Thoracic aorta (tissue), 2 donors: ENCODE measurements around the gene VWA5B1. TPM values are rescaled to one million over a fixed set of nuclear protein-coding genes. Genes with fewer than 3 reads are reported as not detected.

ENCODE experiments used
- ATAC-seq: fragments of 150-250 bp; one replicate; pipeline ENCODE4 v1.8.0; 2017; ENCODE audit warnings: low read depth; ENCODE audit not compliant: insufficient number of reproducible peaks, low FRiP score
- DNase-seq: peaks from one replicate; pipeline ENCODE4 v3.0.0-alpha.2; 2020; ENCODE audit warnings: low spot score
- H3K27ac ChIP-seq, 2 donors: fragments of 200-600 bp; sonication (generic); 1 replicate in 1 of 2; 2 replicates in 1 of 2; pipeline ENCODE4 v1.5.1; 2016; ENCODE audit warnings: mild to moderate bottlenecking in 2 of 2, moderate library complexity in 2 of 2
- H3K27me3 ChIP-seq: fragments of 200-600 bp; sonication (generic); replicated peaks from 2 replicates; pipeline ENCODE4 v1.6.0; 2016; ENCODE audit warnings: mild to moderate bottlenecking; ENCODE audit not compliant: insufficient read depth
- H3K36me3 ChIP-seq: fragments of 200-600 bp; sonication (generic); one replicate; pipeline ENCODE4 v1.5.1; 2016
- H3K4me1 ChIP-seq, 2 donors: fragments of 200-600 bp; sonication (generic); 1 replicate in 1 of 2; 2 replicates in 1 of 2; pipeline versions ENCODE4 v1.5.1 to v1.6.0; 2016; ENCODE audit warnings: low read depth in 2 of 2, mild to moderate bottlenecking in 1 of 2; ENCODE audit not compliant: control insufficient read depth in 1 of 2
- H3K4me3 ChIP-seq: fragments of 200-600 bp; sonication (generic); 2 replicates; pipeline ENCODE4 v1.5.1; 2016; ENCODE audit warnings: mild to moderate bottlenecking
- H3K9me3 ChIP-seq: fragments of 200-600 bp; sonication (generic); 2 replicates; pipeline ENCODE4 v1.5.1; 2016
- CTCF ChIP-seq: fragments of 200-600 bp; sonication (generic); IDR thresholded peaks from one replicate; pipeline ENCODE4 v1.5.1; 2019; ENCODE audit warnings: antibody characterized with exemption
- total RNA-seq, 2 donors: library from RNA; depleted of rRNA; stranded (reverse); fragments of >200 nt; gene quantifications; one replicate each; pipeline versions ENCODE4 v1.1.0 to v1.2.3, GENCODE V29; 2016

VWA5B1 gene
- total RNA-seq, 2 donors from 2014 or later = not detected

DNA sequence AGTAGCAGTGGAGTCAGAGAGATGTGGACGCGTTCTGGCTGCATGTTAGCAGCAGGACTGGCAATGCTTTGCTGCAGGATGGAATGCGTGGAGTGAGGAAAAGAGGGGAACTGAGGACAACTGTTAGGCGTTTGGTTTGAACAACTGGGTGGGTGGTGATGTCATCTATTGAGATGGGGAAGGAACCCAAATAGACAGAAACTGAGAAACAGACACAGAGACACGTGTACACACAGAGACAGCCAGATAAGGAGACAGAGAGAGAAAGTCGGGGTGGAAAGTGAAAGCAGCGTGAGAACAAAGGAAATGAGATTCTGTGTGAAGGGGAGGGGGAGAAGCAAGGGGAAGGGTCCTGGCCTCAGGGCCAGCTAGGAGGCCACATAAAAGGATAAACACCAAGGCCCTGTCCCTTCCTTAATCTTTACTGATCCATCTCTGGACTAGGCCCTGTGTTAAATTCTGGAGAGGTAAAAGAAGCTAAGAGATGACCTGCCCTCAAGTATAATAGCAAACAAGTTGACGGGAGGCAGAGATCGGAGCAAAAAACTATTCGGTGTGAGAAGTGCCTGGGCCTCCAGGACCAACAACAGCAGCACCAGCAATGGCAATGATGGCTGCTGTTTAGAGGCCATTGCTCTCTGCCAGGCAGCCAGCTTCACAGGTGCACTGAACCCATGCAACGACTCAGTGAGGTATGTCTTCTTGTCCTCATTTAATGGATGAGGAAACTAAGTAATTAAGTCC lies 31.6 kb downstream of the VWA5B1 start:
- Histone ChIP-seq H3K36me3 (no peaks in the 10 kb centered on the region), H3K27me3 (no peaks in the 10 kb centered on the region), H3K9me3 (no peaks in the 10 kb centered on the region), H3K4me3 (no peak overlapping the region), H3K4me1 (peaks cover 0 to 16% of the 10 kb centered on the region in 2 donors), H3K27ac (no peak overlapping the region)
- no peak for ATAC-seq
- no peak for DNase-seq
- no peak for TF ChIP-seq CTCF

DNA sequence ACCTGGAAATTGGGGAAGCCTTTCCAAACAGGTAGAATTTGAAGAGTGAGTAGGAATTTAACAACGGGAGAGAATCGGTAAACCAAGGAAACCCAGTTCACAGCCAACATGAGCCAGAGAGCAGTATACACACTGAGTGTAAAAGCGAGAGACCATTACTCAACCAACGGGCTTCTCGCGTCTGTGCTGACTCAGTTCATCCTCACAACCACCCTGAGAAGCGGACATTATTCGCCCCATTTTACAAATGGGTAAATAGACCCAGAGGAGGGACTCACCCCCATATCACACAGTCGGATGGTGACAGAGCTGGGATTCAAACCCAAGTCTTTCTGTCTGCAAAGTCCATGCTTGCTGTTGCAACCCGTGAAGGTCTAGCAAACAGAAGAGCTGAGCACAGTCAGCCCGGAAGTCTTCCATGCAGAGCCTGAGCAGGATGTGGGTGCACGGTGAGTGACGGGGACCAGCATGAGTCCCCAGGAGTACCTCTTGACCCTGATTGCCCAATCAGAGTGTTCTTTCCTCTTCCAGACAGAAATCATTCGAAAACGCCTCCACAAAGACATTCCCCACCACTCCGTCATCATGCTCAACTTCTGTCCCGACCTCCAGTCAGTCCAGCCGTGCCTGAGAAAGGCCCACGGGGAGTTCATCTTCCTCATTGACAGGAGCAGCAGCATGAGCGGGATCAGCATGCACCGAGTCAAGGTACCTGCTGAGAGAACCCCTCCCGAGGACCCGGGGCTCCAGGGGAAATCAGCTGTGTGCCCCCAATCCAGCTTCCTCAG lies 32.3 kb downstream of the VWA5B1 start:
- H3K4me3 ChIP-seq = no peak overlapping the region
- no peaks in the 10 kb centered on the region for H3K27me3 ChIP-seq
- no peak for ATAC-seq
- H3K9me3 ChIP-seq = no peaks in the 10 kb centered on the region
- no peak for DNase-seq
- peaks cover 0 to 16% of the 10 kb centered on the region in 2 donors for H3K4me1 ChIP-seq
- no peak for TF ChIP-seq CTCF
- H3K36me3 ChIP-seq = no peaks in the 10 kb centered on the region
- no peak overlapping the region for H3K27ac ChIP-seq

DNA sequence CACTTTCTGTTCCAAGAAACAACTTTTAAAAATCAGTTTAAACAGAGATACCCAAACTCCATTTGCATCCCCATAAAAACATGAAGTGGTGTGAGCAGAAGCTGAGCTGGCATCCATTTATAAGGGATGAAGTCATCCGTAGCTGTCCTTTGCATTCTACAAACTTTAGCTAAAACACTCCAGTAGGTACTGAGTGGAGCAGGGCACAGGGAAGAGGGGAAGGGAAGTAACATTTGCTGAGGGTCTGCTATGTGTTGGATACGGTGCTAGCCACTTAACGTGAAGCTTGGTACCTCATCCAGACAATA lies 32.9 kb downstream of the VWA5B1 start:
- no peaks in the 10 kb centered on the region for H3K27me3 ChIP-seq
- TF ChIP-seq CTCF = no peak
- no peaks in the 10 kb centered on the region for H3K36me3 ChIP-seq
- H3K4me1 ChIP-seq = peaks cover 0 to 16% of the 10 kb centered on the region in 2 donors
- DNase-seq (no peak), ATAC-seq (no peak)
- no peak overlapping the region for H3K4me3 ChIP-seq
- no peaks in the 10 kb centered on the region for H3K9me3 ChIP-seq
- no peak overlapping the region for H3K27ac ChIP-seq

DNA sequence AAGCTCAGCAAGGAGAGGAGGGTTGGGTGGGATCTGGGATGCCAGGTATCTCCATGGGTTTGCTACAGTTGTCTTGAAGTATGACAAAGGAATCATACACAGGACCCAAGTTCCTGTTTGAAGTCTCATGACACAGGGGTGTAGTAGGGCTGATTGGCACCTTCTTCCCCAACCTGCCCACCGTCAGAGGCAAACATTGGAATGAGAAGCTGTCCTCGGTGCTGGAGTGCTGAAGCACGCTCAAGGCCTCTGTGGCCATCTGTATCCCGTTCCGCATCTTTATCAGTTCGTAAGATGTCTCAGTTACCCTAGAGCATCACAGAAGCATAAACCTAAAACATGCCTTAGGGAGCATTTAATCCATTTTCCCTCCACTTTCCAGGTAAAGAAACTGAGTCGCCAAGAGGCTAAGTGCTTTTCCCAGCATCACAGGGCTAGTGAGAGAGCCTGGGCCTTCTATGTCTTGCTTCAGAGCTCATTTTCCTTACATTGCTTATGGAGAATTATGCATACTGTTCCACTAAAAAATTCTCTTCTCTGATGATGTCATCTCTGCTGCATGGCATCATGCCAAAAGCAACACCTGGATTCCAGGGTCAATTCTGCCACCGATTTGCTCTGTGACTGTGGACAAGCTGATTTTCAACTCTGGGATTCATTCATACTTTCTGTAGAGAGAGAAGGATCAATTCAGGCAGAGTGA lies 34.2 kb downstream of the VWA5B1 start:
- Histone ChIP-seq H3K27ac (no peak overlapping the region), H3K4me1 (peaks cover 0 to 16% of the 10 kb centered on the region in 2 donors), H3K9me3 (no peaks in the 10 kb centered on the region), H3K36me3 (no peaks in the 10 kb centered on the region), H3K27me3 (no peaks in the 10 kb centered on the region), H3K4me3 (no peak overlapping the region)
- ATAC-seq (no peak), DNase-seq (no peak)
- no peak for TF ChIP-seq CTCF

GRCh38 chr1:20325407-20325843 lies 34.8 kb downstream of the VWA5B1 start:
- H3K4me1 ChIP-seq = peaks cover 0 to 16% of the 10 kb centered on the region in 2 donors
- no peaks in the 10 kb centered on the region for H3K27me3 ChIP-seq
- H3K4me3 ChIP-seq = no peak overlapping the region
- H3K9me3 ChIP-seq = no peaks in the 10 kb centered on the region
- H3K27ac ChIP-seq = no peak overlapping the region
- DNase-seq (no peak), ATAC-seq (no peak)
- H3K36me3 ChIP-seq = no peaks in the 10 kb centered on the region
- TF ChIP-seq CTCF = no peak
